SK-N-DZ (cell line): ENCODE data around the gene UTP15.

Experiments
- DNase-seq: peaks from one replicate; pipeline ENCODE4 v3.0.0-alpha.2; 2015; ENCODE audit warnings: low spot score

Gene UTP15

GRCh38 chr5:73564675-73565074, 868 bp upstream of the UTP15 start:
- no peak for DNase-seq

GRCh38 chr5:73565969-73566547, 515 bp downstream of the UTP15 start:
- no peak for DNase-seq

- DNase-seq, result no peak
These were observed 17.0 kb downstream of the UTP15 start for GRCh38 chr5:73582285-73583145.

GRCh38 chr5:73587923-73588322, 22.4 kb downstream of the UTP15 start:
- DNase-seq, result no peak

- DNase-seq, result peak; percentile 85
These were observed 25.7 kb downstream of the UTP15 start for GRCh38 chr5:73591102-73591695.

- DNase-seq, result peak; percentile 90
These were observed 26.4 kb downstream of the UTP15 start for GRCh38 chr5:73591698-73592501.

GRCh38 chr5:73592551-73592950, 27.0 kb downstream of the UTP15 start:
- DNase-seq, result no peak

- DNase-seq, result peak; percentile 63
These were observed 31.3 kb downstream of the UTP15 start for GRCh38 chr5:73596705-73597328.

GRCh38 chr5:73599380-73599779, 33.8 kb downstream of the UTP15 start:
- DNase-seq, result no peak

GRCh38 chr5:73603998-73604397, 38.5 kb downstream of the UTP15 start:
- DNase-seq, result no peak

- no peak for DNase-seq
These were observed 39.9 kb downstream of the UTP15 start for GRCh38 chr5:73605223-73606087.

GRCh38 chr5:73606206-73606753, 40.7 kb downstream of the UTP15 start:
- DNase-seq, result no peak

GRCh38 chr5:73607228-73607627, 41.7 kb downstream of the UTP15 start:
- no peak for DNase-seq

- no peak for DNase-seq
These were observed 47.3 kb downstream of the UTP15 start for GRCh38 chr5:73612799-73613198.

GRCh38 chr5:73615085-73615484, 49.5 kb downstream of the UTP15 start:
- no peak for DNase-seq

- no peak for DNase-seq
These were observed 50.4 kb downstream of the UTP15 start for GRCh38 chr5:73615947-73616346.

- no peak for DNase-seq
These were observed 52.2 kb downstream of the UTP15 start for GRCh38 chr5:73617510-73618279.

GRCh38 chr5:73619606-73620333, 54.2 kb downstream of the UTP15 start:
- DNase-seq, result peak; percentile 47

- DNase-seq, result no peak
These were observed 54.8 kb downstream of the UTP15 start for GRCh38 chr5:73620334-73620687.
